Thyroid gland (tissue), 4 donors: ENCODE measurements around the gene SESN1. TPM values are rescaled to one million over a fixed set of nuclear protein-coding genes. Genes with fewer than 3 reads are reported as not detected.
A peak's percentile ranks its signal among the peaks of the same experiment; 100 is the strongest.

Source experiments
- DNase-seq, 2 donors: peaks; one replicate each; pipeline ENCODE4 v3.0.0-alpha.2; 2019
- H3K27ac ChIP-seq, 3 donors: fragments of 200-600 bp; sonication (generic); 1 replicate in 2 of 3; 2 replicates in 1 of 3; pipeline ENCODE4 v1.5.1; 2016 to 2019; ENCODE audit warnings: mild to moderate bottlenecking in 1 of 3, moderate library complexity in 1 of 3
- H3K27me3 ChIP-seq: fragments of 200-600 bp; sonication (generic); one replicate; pipeline ENCODE4 v1.5.1; 2019
- H3K36me3 ChIP-seq, 2 donors: fragments of 200-600 bp; sonication (generic); one replicate each; pipeline ENCODE4 v1.5.1; 2016 to 2019
- H3K4me1 ChIP-seq, 2 donors: fragments of 200-600 bp; sonication (generic); one replicate each; pipeline ENCODE4 v1.5.1; 2017 to 2019
- H3K4me3 ChIP-seq, 3 donors: fragments of 200-600 bp; sonication (generic); replicated peaks in 1 of 3; 1 replicate in 2 of 3; 2 replicates in 1 of 3; pipeline ENCODE4 v1.5.1; 2016; ENCODE audit warnings: mild to moderate bottlenecking in 1 of 3
- H3K9me3 ChIP-seq: fragments of 200-600 bp; sonication (generic); one replicate; pipeline ENCODE4 v1.5.1; 2017
- CTCF ChIP-seq, 6 experiments: fragments of 200-600 bp in 3 of 6; fragments of 450-650 bp in 3 of 6; sonication (generic) in 3 of 6; IDR thresholded peaks; one replicate each; pipeline ENCODE4 v1.5.1; 2016 to 2019; ENCODE audit warnings: antibody characterized with exemption in 6 of 6, mild to moderate bottlenecking in 2 of 6, inconsistent platforms in 1 of 6, moderate library complexity in 1 of 6
- POLR2A ChIP-seq, 2 donors: fragments of 450-650 bp; IDR thresholded peaks; one replicate each; pipeline ENCODE4 v1.6.1; 2017; ENCODE audit warnings: antibody characterized with exemption in 2 of 2, mild to moderate bottlenecking in 2 of 2, moderate library complexity in 1 of 2
- WGBS, 2 donors: methylation state at CpG; one replicate each; pipeline ENCODE4 v1.1.5; 2017; 5-methylcytosine and 5-hydroxymethylcytosine counted together
- intact Hi-C: fragments of 100-400 bp; cut with DNase I; formaldehyde crosslinking; loops from one replicate; pipeline ENCODE4 v1.15.1; 2023
- total RNA-seq, 4 donors: library from RNA; depleted of rRNA; stranded (reverse); fragments of >200 nt; gene quantifications; one replicate each; pipeline ENCODE4 v1.2.3, GENCODE V29; 2016

SESN1 gene
- total RNA-seq, 4 donors from 2014 or later: 43.8 to 68.1 (median 58.1) TPM

- TF ChIP-seq CTCF (IDR thresholded peaks at IDR 0.05) (no peak), POLR2A (IDR thresholded peaks at IDR 0.05) (no peak)
- Histone ChIP-seq H3K4me3 (no peak overlapping the region), H3K27ac (no peak overlapping the region), H3K4me1 (peaks cover 0 to 20% of the 10 kb centered on the region in 2 donors), H3K9me3 (no peaks in the 10 kb centered on the region), H3K27me3 (no peaks in the 10 kb centered on the region), H3K36me3 (no peaks in the 10 kb centered on the region)
- WGBS, 2 donors: 84 to 89% methylated on average over 4 of the region's 4 CpGs
- DNase-seq: no peak
- intact Hi-C loops: no loop called here
These were observed 13.0 kb downstream of the SESN1 start for GRCh38 chr6:109081516-109082187.

GRCh38 chr6:109081026-109081425 is 13.6 kb downstream of the SESN1 start:
- no peak for TF ChIP-seq POLR2A (IDR thresholded peaks at IDR 0.05)
- no peak for TF ChIP-seq CTCF (IDR thresholded peaks at IDR 0.05)
- 87 to 95% methylated on average over 1 of the region's 1 CpG for WGBS, 2 donors
- no peaks in the 10 kb centered on the region for H3K9me3 ChIP-seq
- H3K4me3 ChIP-seq: no peak overlapping the region
- H3K4me1 ChIP-seq: peaks cover 0 to 20% of the 10 kb centered on the region in 2 donors
- H3K27me3 ChIP-seq: no peaks in the 10 kb centered on the region
- no peaks in the 10 kb centered on the region for H3K36me3 ChIP-seq
- intact Hi-C loops: no loop called here
- no peak overlapping the region for H3K27ac ChIP-seq
- DNase-seq: no peak

GRCh38 chr6:109079981-109080380 is 14.7 kb downstream of the SESN1 start:
- DNase-seq: peak; percentile 40 to 55
- peak overlapping the region in 1 of 3 donors; percentile 2 for H3K27ac ChIP-seq

GRCh38 chr6:109076377-109076776 is 18.3 kb downstream of the SESN1 start:
- Histone ChIP-seq H3K27me3 (no peaks in the 10 kb centered on the region), H3K9me3 (no peaks in the 10 kb centered on the region), H3K4me1 (peaks cover 7 to 20% of the 10 kb centered on the region in 2 donors), H3K36me3 (no peaks in the 10 kb centered on the region), H3K4me3 (no peak overlapping the region), H3K27ac (no peak overlapping the region)
- intact Hi-C loops: loop anchor here (10.0 kb wide), 1 partner anchor 232 kb away; the partner anchor contains the start of gene ARMC2
- TF ChIP-seq CTCF (IDR thresholded peaks at IDR 0.05) (no peak), POLR2A (IDR thresholded peaks at IDR 0.05) (no peak)
- 69 to 79% methylated on average over 3 of the region's 3 CpGs for WGBS, 2 donors
- no peak for DNase-seq

More at GRCh38 chr6:109079981-109080380, 14.7 kb downstream of the SESN1 start:
- no peak overlapping the region for H3K4me3 ChIP-seq
- H3K27me3 ChIP-seq: no peaks in the 10 kb centered on the region
- TF ChIP-seq CTCF (IDR thresholded peaks at IDR 0.05) (no peak), POLR2A (IDR thresholded peaks at IDR 0.05) (no peak)
- no peaks in the 10 kb centered on the region for H3K36me3 ChIP-seq
- H3K4me1 ChIP-seq: peaks cover 0 to 20% of the 10 kb centered on the region in 2 donors
- H3K9me3 ChIP-seq: no peaks in the 10 kb centered on the region
- 39 to 45% methylated on average over 4 of the region's 4 CpGs for WGBS, 2 donors
- intact Hi-C loops: loop anchor here (10.0 kb wide), 1 partner anchor 235 kb away; the partner anchor contains the start of gene ARMC2

GRCh38 chr6:109075934-109076333 is 18.7 kb downstream of the SESN1 start:
- DNase-seq: no peak
- Histone ChIP-seq H3K9me3 (no peaks in the 10 kb centered on the region), H3K27ac (no peak overlapping the region), H3K27me3 (no peaks in the 10 kb centered on the region), H3K4me3 (no peak overlapping the region), H3K4me1 (peaks cover 9 to 23% of the 10 kb centered on the region in 2 donors), H3K36me3 (no peaks in the 10 kb centered on the region)
- TF ChIP-seq POLR2A (IDR thresholded peaks at IDR 0.05): no peak
- no peak for TF ChIP-seq CTCF (IDR thresholded peaks at IDR 0.05)
- intact Hi-C loops: loop anchor here (10.0 kb wide), 1 partner anchor 231 kb away; the partner anchor contains the start of gene ARMC2
